Measurements from ENCODE around the gene SNRPA1.

GRCh38 chr15:101342056-101342455 lies 47.0 kb upstream of the SNRPA1 start:
- TF ChIP-seq POLR2AphosphoS5 (IDR thresholded peaks at IDR 0.05) (no peak), CTCF (IDR thresholded peaks at IDR 0.05) (no peak), POLR2A (IDR thresholded peaks at IDR 0.05) (no peak)

Data from stomach (tissue), 4 donors.